MM.1S (cell line): ENCODE data around the gene COL21A1.
A peak's percentile ranks its signal among the peaks of the same experiment; 100 is the strongest.

Experiments used
- DNase-seq: peaks from one replicate; pipeline ENCODE4 v3.0.0-alpha.2; 2015
- H2AFZ ChIP-seq: fragments of 300-600 bp; sonication (generic); 2 replicates; pipeline ENCODE4 v1.6.0; 2016; ENCODE audit warnings: antibody characterized with exemption, low read length
- H3F3A ChIP-seq: fragments of 300-600 bp; sonication (generic); 2 replicates; pipeline ENCODE4 v1.6.1; 2016; ENCODE audit warnings: mild to moderate bottlenecking, antibody characterized with exemption, low read length, moderate library complexity, mixed read lengths; ENCODE audit not compliant: insufficient read depth
- H3K27ac ChIP-seq: fragments of 300-600 bp; sonication (generic); 2 replicates; pipeline ENCODE4 v1.5.1; 2016; ENCODE audit warnings: mild to moderate bottlenecking, low read length
- H3K27me3 ChIP-seq: fragments of 300-600 bp; sonication (generic); replicated peaks from 2 replicates; pipeline ENCODE4 v1.6.0; 2016; ENCODE audit warnings: low read length; ENCODE audit not compliant: insufficient read depth
- H3K36me3 ChIP-seq: fragments of 300-600 bp; sonication (generic); replicated peaks from 2 replicates; pipeline ENCODE4 v1.6.1; 2016; ENCODE audit warnings: mild to moderate bottlenecking, low read length, mixed read lengths; ENCODE audit not compliant: insufficient read depth
- H3K4me1 ChIP-seq: fragments of 300-600 bp; sonication (generic); 2 replicates; pipeline ENCODE4 v1.6.1; 2016; ENCODE audit warnings: low read length, mixed read lengths
- H3K4me2 ChIP-seq: fragments of 300-600 bp; sonication (generic); 2 replicates; pipeline ENCODE4 v1.6.0; 2016; ENCODE audit warnings: low read depth, low read length
- H3K4me3 ChIP-seq: fragments of 300-600 bp; sonication (generic); 2 replicates; pipeline ENCODE4 v1.5.1; 2016; ENCODE audit warnings: low read length, mixed read lengths
- H3K79me2 ChIP-seq: fragments of 300-600 bp; sonication (generic); 2 replicates; pipeline ENCODE4 v1.6.1; 2016; ENCODE audit warnings: mixed run types, low read length, mixed read lengths
- H3K9ac ChIP-seq: fragments of 300-600 bp; sonication (generic); 2 replicates; pipeline ENCODE4 v1.6.1; 2016; ENCODE audit warnings: low read length, mixed read lengths
- H3K9me2 ChIP-seq: fragments of 300-600 bp; sonication (generic); replicated peaks from 2 replicates; pipeline ENCODE4 v1.6.1; 2016; ENCODE audit warnings: mild to moderate bottlenecking, low read length, mixed read lengths; ENCODE audit not compliant: insufficient read depth
- H3K9me3 ChIP-seq: fragments of 300-600 bp; sonication (generic); replicated peaks from 2 replicates; pipeline ENCODE4 v1.6.1; 2016; ENCODE audit warnings: mild to moderate bottlenecking, low read length, mixed read lengths; ENCODE audit not compliant: insufficient read depth
- H4K20me1 ChIP-seq: fragments of 300-600 bp; sonication (generic); 2 replicates; pipeline ENCODE4 v1.6.1; 2016; ENCODE audit warnings: mild to moderate bottlenecking, low read length, moderate library complexity, mixed read lengths; ENCODE audit not compliant: insufficient read depth
- EZH2 ChIP-seq: fragments of 300-600 bp; sonication (generic); optimal IDR thresholded peaks from 2 replicates; pipeline ENCODE3; 2017; ENCODE audit warnings: low read depth, mild to moderate bottlenecking, antibody characterized with exemption, low read length, mixed read lengths
- EZH2phosphoT487 ChIP-seq: fragments of 300-600 bp; sonication (generic); IDR thresholded peaks from 2 replicates; pipeline ENCODE4 v1.6.1; 2018; ENCODE audit warnings: antibody characterized with exemption, low read length
- TF ChIP-seq, protein P1 (sequence below): fragments of 300-600 bp; sonication (generic); IDR thresholded peaks from 2 replicates; pipeline ENCODE4 v1.5.1; 2016; ENCODE audit warnings: antibody characterized with exemption, low read length, mixed read lengths

The COL21A1 gene

DNA sequence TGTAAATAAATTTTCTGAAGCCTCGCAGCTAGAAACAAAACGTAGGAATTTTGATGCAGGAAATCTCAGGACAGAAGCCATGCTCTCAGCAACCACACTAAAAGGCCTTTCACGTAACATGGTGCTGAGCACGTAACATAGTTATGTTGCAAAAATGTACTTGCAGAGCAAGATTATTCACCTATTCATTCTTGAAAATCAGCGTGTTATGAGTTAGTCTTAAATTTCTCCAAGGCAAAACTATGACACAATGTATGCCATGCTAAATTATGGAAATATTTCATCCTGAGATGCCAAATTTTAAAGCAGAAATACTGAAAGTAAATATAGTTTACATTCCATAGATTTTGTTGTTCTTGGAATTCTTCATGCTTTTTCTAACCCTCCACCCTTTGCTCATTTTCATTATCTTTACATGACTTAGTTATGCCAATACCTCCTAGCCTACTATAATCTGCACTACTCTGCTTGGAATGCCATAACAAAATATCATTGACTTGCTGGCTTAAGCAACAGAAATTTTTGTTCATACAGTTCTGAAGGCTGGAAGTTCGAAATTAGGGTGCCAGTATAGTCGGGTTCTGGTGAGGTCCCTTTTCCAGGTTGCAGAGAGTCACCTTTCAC, 192.2 kb downstream of the COL21A1 start:
- H3K79me2 ChIP-seq = no peaks in the 10 kb centered on the region
- H3K9me3 ChIP-seq = no peaks in the 10 kb centered on the region
- peaks cover 9% of the 10 kb centered on the region for H3K4me1 ChIP-seq

DNA sequence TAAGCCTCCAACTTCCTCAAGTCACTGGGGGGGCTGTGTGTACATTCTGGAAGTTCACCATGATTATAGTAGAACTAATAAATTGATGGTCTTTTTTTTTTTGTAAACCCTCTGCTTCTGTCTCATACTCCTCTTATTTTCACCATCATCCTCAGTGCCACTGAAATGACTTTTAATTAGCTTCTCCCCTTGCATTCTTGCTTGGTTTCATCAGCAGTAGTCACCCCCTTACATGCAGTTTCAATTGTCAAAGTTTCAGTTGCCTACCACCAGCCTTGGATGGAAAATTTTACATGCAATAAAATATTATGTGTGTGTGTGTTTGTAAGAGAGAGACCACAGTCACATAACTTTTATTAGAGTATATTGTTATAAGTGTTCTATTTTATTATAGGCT, 196.2 kb downstream of the COL21A1 start:
- H3K4me3 ChIP-seq = no peak overlapping the region
- H3K9me2 ChIP-seq = no peaks in the 10 kb centered on the region
- H3K9me3 ChIP-seq = no peaks in the 10 kb centered on the region
- H3K27ac ChIP-seq = peak overlapping the region; percentile 11; the same call in 1 of the 2 replicates
- H4K20me1 ChIP-seq = no peaks in the 10 kb centered on the region
- TF ChIP-seq, protein P1, sequence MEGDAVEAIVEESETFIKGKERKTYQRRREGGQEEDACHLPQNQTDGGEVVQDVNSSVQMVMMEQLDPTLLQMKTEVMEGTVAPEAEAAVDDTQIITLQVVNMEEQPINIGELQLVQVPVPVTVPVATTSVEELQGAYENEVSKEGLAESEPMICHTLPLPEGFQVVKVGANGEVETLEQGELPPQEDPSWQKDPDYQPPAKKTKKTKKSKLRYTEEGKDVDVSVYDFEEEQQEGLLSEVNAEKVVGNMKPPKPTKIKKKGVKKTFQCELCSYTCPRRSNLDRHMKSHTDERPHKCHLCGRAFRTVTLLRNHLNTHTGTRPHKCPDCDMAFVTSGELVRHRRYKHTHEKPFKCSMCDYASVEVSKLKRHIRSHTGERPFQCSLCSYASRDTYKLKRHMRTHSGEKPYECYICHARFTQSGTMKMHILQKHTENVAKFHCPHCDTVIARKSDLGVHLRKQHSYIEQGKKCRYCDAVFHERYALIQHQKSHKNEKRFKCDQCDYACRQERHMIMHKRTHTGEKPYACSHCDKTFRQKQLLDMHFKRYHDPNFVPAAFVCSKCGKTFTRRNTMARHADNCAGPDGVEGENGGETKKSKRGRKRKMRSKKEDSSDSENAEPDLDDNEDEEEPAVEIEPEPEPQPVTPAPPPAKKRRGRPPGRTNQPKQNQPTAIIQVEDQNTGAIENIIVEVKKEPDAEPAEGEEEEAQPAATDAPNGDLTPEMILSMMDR = no peak
- TF ChIP-seq EZH2 = no peak
- TF ChIP-seq EZH2phosphoT487 = no peak
- no peak overlapping the region for H2AFZ ChIP-seq
- H3K4me2 ChIP-seq = no peak overlapping the region
- no peak overlapping the region for H3K9ac ChIP-seq
- H3K36me3 ChIP-seq = no peaks in the 10 kb centered on the region
- H3F3A ChIP-seq = no peaks in the 10 kb centered on the region
- peaks cover 21% of the 10 kb centered on the region for H3K4me1 ChIP-seq
- H3K79me2 ChIP-seq = no peaks in the 10 kb centered on the region
- H3K27me3 ChIP-seq = no peaks in the 10 kb centered on the region
- DNase-seq = peak; percentile 31

More for the DNA sequence above, 192.2 kb downstream of the COL21A1 start:
- Histone ChIP-seq H2AFZ (no peak overlapping the region), H3K9me2 (no peaks in the 10 kb centered on the region), H3K9ac (no peak overlapping the region), H3K27me3 (no peaks in the 10 kb centered on the region), H4K20me1 (no peaks in the 10 kb centered on the region), H3K4me3 (no peak overlapping the region), H3F3A (no peaks in the 10 kb centered on the region), H3K27ac (no peak overlapping the region), H3K4me2 (no peak overlapping the region), H3K36me3 (no peaks in the 10 kb centered on the region)
- no peak for DNase-seq
- TF ChIP-seq EZH2phosphoT487 = no peak
- TF ChIP-seq, protein P1 = no peak
- TF ChIP-seq EZH2 = no peak

DNA sequence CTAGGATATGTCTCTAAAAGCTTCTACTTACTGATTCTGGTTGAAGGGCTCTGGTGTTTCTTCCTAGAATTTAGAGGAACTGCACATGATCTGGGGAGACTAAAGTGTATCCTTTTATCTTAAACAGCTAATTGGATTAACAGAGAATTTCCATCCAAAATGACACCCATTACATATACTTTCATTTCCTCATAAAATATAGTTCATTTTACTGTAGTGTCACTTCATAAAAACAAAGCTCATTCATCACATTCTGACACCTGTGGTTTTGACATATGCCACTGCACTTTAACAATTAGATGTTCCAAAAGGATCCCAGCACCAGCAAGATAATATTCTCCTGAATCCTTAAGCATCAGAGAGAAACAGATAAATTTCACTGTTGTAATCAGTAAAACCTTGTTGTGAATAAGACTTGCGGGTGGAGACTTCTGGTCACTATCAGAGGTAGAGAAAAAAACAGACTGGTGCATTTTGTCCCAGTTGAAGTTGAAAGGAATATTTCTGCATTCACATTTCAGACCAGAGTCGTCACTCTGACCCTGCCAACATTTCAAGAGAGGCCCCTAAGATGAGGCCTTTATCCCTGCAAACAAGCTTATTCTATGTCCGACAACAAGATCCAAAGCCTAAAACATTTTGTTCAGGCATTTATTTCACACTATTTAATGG, 196.7 kb downstream of the COL21A1 start:
- Histone ChIP-seq H3K4me1 (peaks cover 21% of the 10 kb centered on the region), H3K4me2 (no peak overlapping the region; the same call in 1 of the 2 replicates), H3K9ac (no peak overlapping the region), H4K20me1 (no peaks in the 10 kb centered on the region), H3K27me3 (no peaks in the 10 kb centered on the region), H3K79me2 (no peaks in the 10 kb centered on the region), H3K36me3 (no peaks in the 10 kb centered on the region), H3K4me3 (no peak overlapping the region), H3F3A (no peaks in the 10 kb centered on the region), H3K9me3 (no peaks in the 10 kb centered on the region), H2AFZ (no peak overlapping the region), H3K9me2 (no peaks in the 10 kb centered on the region), H3K27ac (peak overlapping the region; percentile 11; the same call in 1 of the 2 replicates)
- no peak for DNase-seq
- TF ChIP-seq EZH2 (no peak), EZH2phosphoT487 (no peak)
- TF ChIP-seq, protein P1 = no peak
